HL-60 (cell line): Measurements from ENCODE around the gene IGFLR1.

Source experiments
- DNase-seq, 2 experiments: peaks; one replicate each; pipeline ENCODE4 v3.0.0-alpha.2; 2010 to 2020; ENCODE audit warnings: low read depth in 1 of 2, low spot score in 1 of 2
- H3K27ac ChIP-seq: fragments of 250-450 bp; sonication (Bioruptor Pico); replicated peaks from 2 replicates; pipeline ENCODE4 v1.5.1; 2020; ENCODE audit warnings: mild to moderate bottlenecking, moderate library complexity
- H3K27me3 ChIP-seq: fragments of 250-450 bp; sonication (Bioruptor Pico); 2 replicates; pipeline ENCODE4 v1.5.1; 2021; ENCODE audit warnings: mild to moderate bottlenecking, moderate library complexity; ENCODE audit not compliant: insufficient read depth, poor library complexity, severe bottlenecking
- H3K4me3 ChIP-seq: replicated peaks from 2 replicates; pipeline ENCODE4 v1.5.1; 2011; ENCODE audit warnings: mild to moderate bottlenecking, control low read depth, low read length; ENCODE audit not compliant: insufficient read depth
- CTCF ChIP-seq: IDR thresholded peaks from one replicate; pipeline ENCODE4 v1.5.1; 2011; ENCODE audit warnings: low read length, control low read depth, inconsistent platforms; ENCODE audit not compliant: insufficient read depth
- GABPA ChIP-seq: IDR thresholded peaks from 2 replicates; pipeline ENCODE4 v1.6.1; 2012; ENCODE audit warnings: low read depth
- POLR2AphosphoS5 ChIP-seq: IDR thresholded peaks from 2 replicates; pipeline ENCODE4 v1.6.1; 2012; ENCODE audit warnings: low read depth
- REST ChIP-seq: IDR thresholded peaks from 2 replicates; pipeline ENCODE4 v1.6.1; 2012; ENCODE audit warnings: low read depth; ENCODE audit not compliant: insufficient replicate concordance
- SPI1 ChIP-seq: IDR thresholded peaks from 2 replicates; pipeline ENCODE4 v1.6.1; 2012; ENCODE audit warnings: low read depth, mild to moderate bottlenecking, borderline replicate concordance

The IGFLR1 gene

GRCh38 chr19:35777961-35778360, 35.7 kb upstream of the IGFLR1 start:
- no peaks in the 10 kb centered on the region for H3K27me3 ChIP-seq
- H3K27ac ChIP-seq = no peak overlapping the region
- TF ChIP-seq CTCF (no peak), POLR2AphosphoS5 (no peak), SPI1 (no peak), REST (no peak), GABPA (no peak)
- no peak overlapping the region for H3K4me3 ChIP-seq
- no peak for DNase-seq

GRCh38 chr19:35777086-35777841, 35.0 kb upstream of the IGFLR1 start:
- H3K27me3 ChIP-seq = no peaks in the 10 kb centered on the region
- no peak for DNase-seq
- H3K4me3 ChIP-seq = no peak overlapping the region
- TF ChIP-seq GABPA = no peak
- no peak for TF ChIP-seq CTCF
- no peak for TF ChIP-seq POLR2AphosphoS5
- TF ChIP-seq SPI1 = no peak
- TF ChIP-seq REST = no peak
- H3K27ac ChIP-seq = no peak overlapping the region

- no peak overlapping the region for H3K27ac ChIP-seq
These were observed 34.0 kb upstream of the IGFLR1 start for GRCh38 chr19:35776102-35776788.

More at GRCh38 chr19:35776102-35776788, 34.0 kb upstream of the IGFLR1 start:
- TF ChIP-seq POLR2AphosphoS5 (no peak), GABPA (no peak), REST (no peak), SPI1 (no peak), CTCF (no peak)
- no peak for DNase-seq
- Histone ChIP-seq H3K4me3 (peak overlapping the region; percentile 87), H3K27me3 (no peaks in the 10 kb centered on the region)
